BJ (cell line): Measurements from ENCODE around the gene RIN2. TPM values are rescaled to one million over a fixed set of nuclear protein-coding genes. Genes with fewer than 3 reads are reported as not detected.

Source experiments
- CTCF ChIA-PET: fragments of 350-600 bp; formaldehyde crosslinking; extraction: SDS; loops from one replicate; lab custom pipeline; 2021; ENCODE audit warnings: antibody characterized with exemption, inconsistent platforms; lab: Yijun Ruan, JAX
- POLR2A ChIA-PET: fragments of 300-600 bp; sonication (Branson Sonifier 250); formaldehyde crosslinking; extraction: SDS; loops from one replicate; lab custom pipeline; 2021; ENCODE audit warnings: antibody characterized with exemption; lab: Charles Lee
- DNase-seq: peaks from one replicate; pipeline ENCODE4 v3.0.0-alpha.2; 2011; ENCODE audit warnings: low read depth
- H3K27me3 ChIP-seq: 2 replicates; pipeline ENCODE4 v1.6.0; 2011; ENCODE audit warnings: low read length; ENCODE audit not compliant: control insufficient read depth, insufficient read depth
- H3K36me3 ChIP-seq: 2 replicates; pipeline ENCODE4 v1.5.1; 2011; ENCODE audit warnings: low read length; ENCODE audit not compliant: control insufficient read depth, insufficient read depth
- H3K4me3 ChIP-seq: 2 replicates; pipeline ENCODE4 v1.5.1; 2011; ENCODE audit warnings: low read depth, mild to moderate bottlenecking, control low read depth, low read length
- polyA plus RNA-seq: library from polyadenylated mRNA; depleted of rRNA; stranded (reverse); fragments of >200 nt; gene quantifications from 2 replicates; pipeline ENCODE4 v1.2.3, GENCODE V29; 2011
- TF ChIP-seq, protein P1 (sequence below): IDR thresholded peaks from 2 replicates; pipeline ENCODE4 v1.5.1; 2011; ENCODE audit warnings: low read depth, mild to moderate bottlenecking, control low read depth, inconsistent platforms, low read length, moderate library complexity; ENCODE audit not compliant: insufficient read depth

Gene RIN2
- polyA plus RNA-seq, 1 experiment, result 25.2 TPM

- Histone ChIP-seq H3K4me3 (no peak overlapping the region), H3K27me3 (no peaks in the 10 kb centered on the region), H3K36me3 (no peaks in the 10 kb centered on the region)
- DNase-seq, result peak; percentile 87
- ChIA-PET POLR2A (interaction anchor here (0.8 kb wide), 1 partner anchor 29 kb away, joined by 13 read pairs; no protein-coding TSS in a partner anchor), CTCF (interaction anchor here (0.6 to 3.4 kb wide), 14 partner anchors 10 to 207 kb away, joined by 3 to 30 read pairs (median 4); no protein-coding TSS in a partner anchor)
- TF ChIP-seq, protein P1, sequence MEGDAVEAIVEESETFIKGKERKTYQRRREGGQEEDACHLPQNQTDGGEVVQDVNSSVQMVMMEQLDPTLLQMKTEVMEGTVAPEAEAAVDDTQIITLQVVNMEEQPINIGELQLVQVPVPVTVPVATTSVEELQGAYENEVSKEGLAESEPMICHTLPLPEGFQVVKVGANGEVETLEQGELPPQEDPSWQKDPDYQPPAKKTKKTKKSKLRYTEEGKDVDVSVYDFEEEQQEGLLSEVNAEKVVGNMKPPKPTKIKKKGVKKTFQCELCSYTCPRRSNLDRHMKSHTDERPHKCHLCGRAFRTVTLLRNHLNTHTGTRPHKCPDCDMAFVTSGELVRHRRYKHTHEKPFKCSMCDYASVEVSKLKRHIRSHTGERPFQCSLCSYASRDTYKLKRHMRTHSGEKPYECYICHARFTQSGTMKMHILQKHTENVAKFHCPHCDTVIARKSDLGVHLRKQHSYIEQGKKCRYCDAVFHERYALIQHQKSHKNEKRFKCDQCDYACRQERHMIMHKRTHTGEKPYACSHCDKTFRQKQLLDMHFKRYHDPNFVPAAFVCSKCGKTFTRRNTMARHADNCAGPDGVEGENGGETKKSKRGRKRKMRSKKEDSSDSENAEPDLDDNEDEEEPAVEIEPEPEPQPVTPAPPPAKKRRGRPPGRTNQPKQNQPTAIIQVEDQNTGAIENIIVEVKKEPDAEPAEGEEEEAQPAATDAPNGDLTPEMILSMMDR, result no peak
Observed at GRCh38 chr20:19786311-19786710, 28.3 kb downstream of the RIN2 start.

DNA sequence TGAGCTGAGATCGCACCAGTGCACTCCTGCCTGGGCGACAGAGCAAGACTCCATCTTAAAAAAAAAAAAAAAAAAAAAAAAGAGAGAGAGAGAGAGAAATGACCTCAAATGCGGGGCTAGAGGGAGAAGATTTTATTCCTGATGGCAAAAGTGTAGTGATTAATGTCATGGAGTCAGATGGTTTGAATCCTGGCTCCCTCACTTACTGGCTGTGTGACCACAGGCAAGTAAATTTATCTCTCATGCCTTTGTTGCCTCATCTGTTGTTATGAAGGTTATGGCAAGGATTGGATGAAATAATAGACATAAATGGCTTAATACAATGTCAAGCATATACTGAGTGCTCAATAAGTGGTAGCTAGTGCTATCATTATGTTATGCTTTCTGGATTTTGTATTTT lies 29.3 kb downstream of the RIN2 start:
- TF ChIP-seq, protein P1, result no peak
- ChIA-PET POLR2A (no interaction called here), CTCF (interaction anchor here (1.6 to 3.4 kb wide), 5 partner anchors 9 to 206 kb away, joined by 4 to 30 read pairs (median 6); no protein-coding TSS in a partner anchor)
- Histone ChIP-seq H3K4me3 (no peak overlapping the region), H3K36me3 (no peaks in the 10 kb centered on the region), H3K27me3 (no peaks in the 10 kb centered on the region)
- DNase-seq, result no peak

DNA sequence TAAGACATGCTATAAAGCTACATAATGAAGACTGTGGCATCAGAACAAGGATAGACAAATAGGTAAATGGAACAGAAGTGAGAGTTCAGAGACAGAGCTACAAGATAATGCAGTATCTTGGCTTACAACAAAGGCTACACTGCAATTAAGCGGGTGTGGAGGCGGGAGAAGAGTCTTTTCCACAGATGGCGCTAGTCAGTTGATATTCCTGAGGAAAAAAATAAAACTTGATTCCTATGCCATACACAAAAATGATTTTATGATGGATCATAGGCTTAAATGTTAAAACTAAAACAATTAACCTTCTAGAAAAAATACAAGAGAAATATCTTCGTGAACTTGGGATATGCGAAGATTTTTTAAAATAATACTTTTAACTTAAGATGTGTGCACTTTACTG lies 31.0 kb downstream of the RIN2 start:
- no peaks in the 10 kb centered on the region for H3K27me3 ChIP-seq
- TF ChIP-seq, protein P1, result no peak
- no peak for DNase-seq
- no peaks in the 10 kb centered on the region for H3K36me3 ChIP-seq
- no peak overlapping the region for H3K4me3 ChIP-seq
- ChIA-PET CTCF (interaction anchor here (1.1 to 1.2 kb wide), 2 partner anchors 8 to 188 kb away, joined by 3 to 5 read pairs; no protein-coding TSS in a partner anchor), POLR2A (no interaction called here)

GRCh38 chr20:19789446-19789845 lies 31.4 kb downstream of the RIN2 start:
- CTCF ChIA-PET, result interaction anchor here (1.1 to 1.2 kb wide), 2 partner anchors 8 to 188 kb away, joined by 3 to 5 read pairs; no protein-coding TSS in a partner anchor
- TF ChIP-seq, protein P1, result no peak
- Histone ChIP-seq H3K4me3 (no peak overlapping the region), H3K36me3 (no peaks in the 10 kb centered on the region), H3K27me3 (no peaks in the 10 kb centered on the region)
- POLR2A ChIA-PET, result no interaction called here
- no peak for DNase-seq

- TF ChIP-seq, protein P1, result no peak
- Histone ChIP-seq H3K4me3 (no peak overlapping the region), H3K36me3 (no peaks in the 10 kb centered on the region), H3K27me3 (no peaks in the 10 kb centered on the region)
- ChIA-PET POLR2A (no interaction called here), CTCF (interaction anchor here (0.7 to 1.7 kb wide), 4 partner anchors 9 to 193 kb away, joined by 3 to 5 read pairs (median 4); no protein-coding TSS in a partner anchor)
- DNase-seq, result no peak
Observed at GRCh38 chr20:19791887-19792286, 33.8 kb downstream of the RIN2 start.
